Mesenchymal stem cell (in vitro differentiated cells and primary cell): Measurements from ENCODE around the gene HSD3B1.
"Not testable (repeated sequence)": the region's sequence is repeated elsewhere in the genome, so short reads cannot be mapped to it uniquely, and the experiment has no call there.

ENCODE experiments used
- DNase-seq: peaks from one replicate; pipeline ENCODE4 v3.0.0-alpha.2; 2013
- H2AFZ ChIP-seq: one replicate; pipeline ENCODE4 v1.6.1; 2013; ENCODE audit warnings: low read depth, mild to moderate bottlenecking, control low read depth, inconsistent platforms, low read length, moderate library complexity
- H2AK5ac ChIP-seq: 2 replicates; pipeline ENCODE4 v1.6.1; 2013; ENCODE audit warnings: low read length, moderate library complexity, mild to moderate bottlenecking, inconsistent platforms; ENCODE audit not compliant: severe bottlenecking
- H2BK120ac ChIP-seq: one replicate; pipeline ENCODE4 v1.6.1; 2013; ENCODE audit warnings: low read depth, mild to moderate bottlenecking, inconsistent platforms, low read length, moderate library complexity
- H2BK12ac ChIP-seq, 2 experiments: one replicate each; pipeline ENCODE4 v1.6.1; 2013; ENCODE audit warnings: inconsistent platforms in 2 of 2, low read length in 2 of 2, mild to moderate bottlenecking in 2 of 2, moderate library complexity in 2 of 2, control low read depth in 1 of 2
- H2BK15ac ChIP-seq: one replicate; pipeline ENCODE4 v1.6.1; 2013; ENCODE audit warnings: mild to moderate bottlenecking, low read depth, inconsistent platforms; ENCODE audit not compliant: poor library complexity, severe bottlenecking
- H2BK5ac ChIP-seq: 2 replicates; pipeline ENCODE4 v1.6.1; 2013; ENCODE audit warnings: low read depth, mild to moderate bottlenecking, low read length, control low read depth, inconsistent platforms; ENCODE audit not compliant: poor library complexity, severe bottlenecking
- H3K14ac ChIP-seq, 2 experiments: one replicate each; pipeline ENCODE4 v1.6.1; 2013; ENCODE audit warnings: inconsistent platforms in 2 of 2, low read length in 2 of 2, control low read depth in 1 of 2, mild to moderate bottlenecking in 1 of 2, moderate library complexity in 1 of 2
- H3K18ac ChIP-seq, 2 experiments: one replicate each; pipeline ENCODE4 v1.6.1; 2013; ENCODE audit warnings: inconsistent platforms in 2 of 2, low read length in 2 of 2, control low read depth in 1 of 2, low read depth in 1 of 2, mild to moderate bottlenecking in 1 of 2
- H3K23ac ChIP-seq, 2 experiments: one replicate each; pipeline ENCODE4 v1.6.1; 2013; ENCODE audit warnings: inconsistent platforms in 2 of 2, low read length in 2 of 2, mild to moderate bottlenecking in 2 of 2, moderate library complexity in 2 of 2, control low read depth in 1 of 2
- H3K27ac ChIP-seq: 2 replicates; pipeline ENCODE4 v1.5.1; 2013; ENCODE audit warnings: mild to moderate bottlenecking, moderate library complexity, low read length, control low read depth, inconsistent platforms; ENCODE audit not compliant: poor library complexity, severe bottlenecking
- H3K27me3 ChIP-seq, 2 experiments: 2 replicates each; pipeline versions ENCODE4 v1.6.1 to v1.7.0; 2013; ENCODE audit warnings: low read length in 2 of 2, mild to moderate bottlenecking in 2 of 2, moderate library complexity in 2 of 2, control low read depth in 1 of 2, inconsistent platforms in 1 of 2; ENCODE audit not compliant: control insufficient read depth in 1 of 2, insufficient read depth in 1 of 2
- H3K36me3 ChIP-seq, 2 experiments: 2 replicates each; pipeline versions ENCODE4 v1.6.1 to v1.7.0; 2013; ENCODE audit warnings: low read length in 2 of 2, control low read depth in 1 of 2, inconsistent platforms in 1 of 2, low read depth in 1 of 2, mild to moderate bottlenecking in 1 of 2; ENCODE audit not compliant: insufficient read depth in 2 of 2, control insufficient read depth in 1 of 2
- H3K4ac ChIP-seq, 2 experiments: one replicate each; pipeline ENCODE4 v1.6.1; 2013; ENCODE audit warnings: inconsistent platforms in 2 of 2, low read length in 2 of 2, mild to moderate bottlenecking in 2 of 2, moderate library complexity in 2 of 2, control low read depth in 1 of 2, low read depth in 1 of 2
- H3K4me1 ChIP-seq: 2 replicates; pipeline ENCODE4 v1.6.1; 2013; ENCODE audit warnings: low read depth, low read length, control low read depth; ENCODE audit not compliant: control insufficient read depth, insufficient read depth
- H3K4me2 ChIP-seq: 2 replicates; pipeline ENCODE4 v1.6.1; 2013; ENCODE audit warnings: low read length, mild to moderate bottlenecking, inconsistent platforms; ENCODE audit not compliant: poor library complexity, severe bottlenecking
- H3K4me3 ChIP-seq, 2 experiments: 2 replicates each; pipeline versions ENCODE4 v1.5.1 to v1.7.0; 2013; ENCODE audit warnings: low read length in 2 of 2, mild to moderate bottlenecking in 2 of 2, control low read depth in 1 of 2, low read depth in 1 of 2; ENCODE audit not compliant: insufficient read depth in 1 of 2
- H3K79me1 ChIP-seq: replicated peaks from 2 replicates; pipeline ENCODE4 v1.6.1; 2013; ENCODE audit warnings: mild to moderate bottlenecking, control low read depth, low read length, inconsistent platforms; ENCODE audit not compliant: poor library complexity, severe bottlenecking
- H3K9ac ChIP-seq: 2 replicates; pipeline ENCODE4 v1.7.0; 2013; ENCODE audit warnings: mild to moderate bottlenecking, low read length, moderate library complexity
- H3K9me3 ChIP-seq: 2 replicates; pipeline ENCODE4 v1.7.0; 2013; ENCODE audit warnings: mild to moderate bottlenecking, low read length; ENCODE audit not compliant: control insufficient read depth
- H4K8ac ChIP-seq: one replicate; pipeline ENCODE4 v1.6.1; 2013; ENCODE audit warnings: inconsistent platforms, mild to moderate bottlenecking, low read length, moderate library complexity
- H4K91ac ChIP-seq: one replicate; pipeline ENCODE4 v1.6.1; 2013; ENCODE audit warnings: mild to moderate bottlenecking, low read length, inconsistent platforms
- WGBS: methylation state at CpG from one replicate; pipeline ENCODE4 v1.1.7; 2013; ENCODE audit warnings: mixed read lengths; 5-methylcytosine and 5-hydroxymethylcytosine counted together

The HSD3B1 gene

DNA sequence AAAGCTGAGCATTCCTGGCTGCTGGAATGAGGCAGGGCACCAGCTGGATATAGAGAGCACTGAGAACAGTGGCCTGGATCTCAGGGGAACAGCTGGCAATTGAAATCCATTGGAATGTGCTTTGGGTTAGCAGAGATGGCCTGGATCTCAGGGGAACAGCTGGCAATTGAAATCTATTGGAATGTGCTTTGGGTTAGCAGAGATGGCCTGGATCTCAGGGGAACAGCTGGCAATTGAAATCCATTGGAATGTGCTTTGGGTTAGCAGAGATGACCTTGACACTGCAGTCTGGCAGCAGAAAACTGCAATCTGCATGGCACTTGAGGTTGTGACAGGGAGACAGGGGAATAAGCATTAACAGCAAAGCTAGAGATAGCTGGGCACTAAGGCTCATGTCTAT is 10.7 kb downstream of the HSD3B1 start:
- H3K4me1 ChIP-seq, H3K27ac ChIP-seq, H2BK15ac ChIP-seq, H3K23ac ChIP-seq, H2BK5ac ChIP-seq, H3K14ac ChIP-seq, H4K91ac ChIP-seq, H2BK120ac ChIP-seq, H3K4ac ChIP-seq, H3K4me3 ChIP-seq, DNase-seq, H3K36me3 ChIP-seq, H3K18ac ChIP-seq, H2AFZ ChIP-seq, H3K4me2 ChIP-seq, H3K9me3 ChIP-seq, H4K8ac ChIP-seq, H2AK5ac ChIP-seq, H3K79me1 ChIP-seq, H2BK12ac ChIP-seq, H3K9ac ChIP-seq: not testable (repeated sequence)
- peaks cover 13 to 33% of the 10 kb centered on the region in 2 experiments for H3K27me3 ChIP-seq

GRCh38 chr1:119531606-119532323 is 24.8 kb downstream of the HSD3B1 start:
- Histone ChIP-seq H3K14ac (no peak overlapping the region), H3K79me1 (no peaks in the 10 kb centered on the region), H3K27ac (no peak overlapping the region), H4K8ac (no peak overlapping the region), H3K9ac (no peak overlapping the region), H3K36me3 (no peaks in the 10 kb centered on the region), H2BK5ac (no peak overlapping the region), H2AFZ (no peak overlapping the region), H3K18ac (no peak overlapping the region), H3K4ac (no peak overlapping the region), H2BK120ac (no peak overlapping the region), H3K4me1 (no peaks in the 10 kb centered on the region), H3K4me2 (no peak overlapping the region), H2BK15ac (no peak overlapping the region), H3K27me3 (peaks cover 0 to 12% of the 10 kb centered on the region in 2 experiments), H4K91ac (no peak overlapping the region), H2AK5ac (no peak overlapping the region), H3K23ac (no peak overlapping the region), H3K9me3 (peaks cover 4% of the 10 kb centered on the region), H3K4me3 (no peak overlapping the region), H2BK12ac (no peak overlapping the region)
- 68% methylated on average over 2 of the region's 2 CpGs for whole genome bisulfite sequencing
- DNase-seq = no peak

DNA sequence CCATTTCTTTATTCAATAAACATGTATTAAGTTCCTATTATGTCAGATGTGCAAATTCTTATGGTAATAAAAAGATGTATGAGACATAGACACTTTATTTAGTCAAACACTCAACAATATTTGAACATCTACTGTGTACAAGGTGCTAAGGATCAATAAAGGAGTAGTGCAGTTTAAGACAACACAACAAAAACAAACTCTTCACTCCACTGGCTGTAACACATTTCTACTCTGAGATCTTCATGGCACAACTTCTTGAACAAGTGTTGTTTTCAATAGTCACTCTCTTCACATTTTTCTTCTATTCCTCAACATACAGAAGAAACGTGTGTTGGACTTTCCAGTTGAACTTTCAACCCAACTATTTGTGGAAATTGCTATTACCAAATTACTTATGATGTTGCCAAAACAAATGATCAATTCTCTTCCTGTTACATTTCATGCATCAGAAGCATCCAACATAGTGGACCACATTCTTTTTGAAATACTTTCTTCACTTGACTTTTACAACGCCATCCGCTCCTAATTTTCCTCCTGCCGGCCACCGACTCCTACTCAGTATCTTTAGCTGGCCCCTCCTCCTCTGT is 25.4 kb downstream of the HSD3B1 start:
- H3K27me3 ChIP-seq = peaks cover 0 to 12% of the 10 kb centered on the region in 2 experiments
- H3K4ac ChIP-seq = no peak overlapping the region
- H2BK12ac ChIP-seq = no peak overlapping the region
- H3K4me3 ChIP-seq = no peak overlapping the region
- H2BK15ac ChIP-seq = no peak overlapping the region
- no peak overlapping the region for H4K8ac ChIP-seq
- no peak overlapping the region for H3K9ac ChIP-seq
- no peak overlapping the region for H3K27ac ChIP-seq
- no peak overlapping the region for H2AK5ac ChIP-seq
- H2AFZ ChIP-seq = no peak overlapping the region
- no peak overlapping the region for H3K14ac ChIP-seq
- no peaks in the 10 kb centered on the region for H3K36me3 ChIP-seq
- no peak overlapping the region for H2BK120ac ChIP-seq
- H3K79me1 ChIP-seq = no peaks in the 10 kb centered on the region
- no peak overlapping the region for H3K4me2 ChIP-seq
- H3K23ac ChIP-seq = no peak overlapping the region
- DNase-seq = no peak
- no peak overlapping the region for H4K91ac ChIP-seq
- WGBS = 84% methylated on average over 5 of the region's 5 CpGs
- H2BK5ac ChIP-seq = no peak overlapping the region
- H3K9me3 ChIP-seq = peaks cover 4% of the 10 kb centered on the region
- no peaks in the 10 kb centered on the region for H3K4me1 ChIP-seq
- no peak overlapping the region for H3K18ac ChIP-seq

GRCh38 chr1:119535381-119535780 is 28.4 kb downstream of the HSD3B1 start:
- Histone ChIP-seq H3K79me1 (no peaks in the 10 kb centered on the region), H3K9ac (no peak overlapping the region), H3K14ac (no peak overlapping the region), H3K4me3 (no peak overlapping the region), H4K91ac (no peak overlapping the region), H3K18ac (no peak overlapping the region), H2AFZ (no peak overlapping the region), H2BK5ac (no peak overlapping the region), H3K36me3 (no peaks in the 10 kb centered on the region), H3K9me3 (peaks cover 4% of the 10 kb centered on the region), H3K4me2 (no peak overlapping the region), H3K27me3 (peaks cover 13 to 15% of the 10 kb centered on the region in 2 experiments), H2BK120ac (no peak overlapping the region), H2BK15ac (no peak overlapping the region), H3K4ac (no peak overlapping the region), H2BK12ac (no peak overlapping the region), H3K23ac (no peak overlapping the region), H3K4me1 (no peaks in the 10 kb centered on the region), H4K8ac (no peak overlapping the region), H2AK5ac (no peak overlapping the region), H3K27ac (no peak overlapping the region)
- DNase-seq = no peak
- WGBS = 33% methylated on average over 1 of the region's 1 CpG
